HG03135 (cell line): ENCODE data around the gene SPINT4.
"Not testable (repeated sequence)": the region's sequence is repeated elsewhere in the genome, so short reads cannot be mapped to it uniquely, and the experiment has no call there.

Experiments used
- ATAC-seq: cut with Tn5 transposase; IDR thresholded peaks from one replicate; pipeline ENCODE4 v1.9.1; 2021; ENCODE audit warnings: mild to moderate bottlenecking, moderate library complexity; ENCODE audit not compliant: unreplicated experiment

SPINT4 gene

DNA sequence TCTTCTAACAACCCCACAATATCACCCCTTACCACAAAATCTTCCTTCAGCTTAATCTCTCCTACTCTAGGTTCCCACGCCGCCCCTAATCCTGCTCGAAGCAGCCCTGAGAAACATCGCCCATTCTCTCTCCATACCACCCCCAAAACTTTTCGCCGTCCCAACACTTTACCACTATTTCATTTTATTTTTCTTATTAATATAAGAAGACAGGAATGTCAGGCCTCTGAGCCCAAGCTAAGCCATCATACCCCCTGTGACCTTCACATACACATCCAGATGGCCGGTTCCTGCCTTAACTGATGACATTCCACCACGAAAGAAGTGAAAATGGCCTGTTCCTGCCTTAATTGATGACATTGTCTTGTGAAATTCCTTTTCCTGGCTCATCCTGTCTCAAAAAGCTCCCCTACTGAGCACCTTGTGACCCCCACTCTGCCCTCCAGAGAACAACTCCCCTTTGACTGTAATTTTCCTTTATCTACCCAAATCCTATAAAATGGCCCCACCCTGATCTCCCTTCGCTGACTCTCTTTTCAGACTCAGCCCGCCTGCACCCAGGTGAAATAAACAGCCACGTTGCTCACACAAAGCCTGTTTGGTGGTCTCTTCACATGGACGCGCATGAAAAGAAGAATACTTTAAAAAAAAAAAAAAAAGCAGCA, 42.6 kb downstream of the SPINT4 start:
- ATAC-seq, result not testable (repeated sequence)

DNA sequence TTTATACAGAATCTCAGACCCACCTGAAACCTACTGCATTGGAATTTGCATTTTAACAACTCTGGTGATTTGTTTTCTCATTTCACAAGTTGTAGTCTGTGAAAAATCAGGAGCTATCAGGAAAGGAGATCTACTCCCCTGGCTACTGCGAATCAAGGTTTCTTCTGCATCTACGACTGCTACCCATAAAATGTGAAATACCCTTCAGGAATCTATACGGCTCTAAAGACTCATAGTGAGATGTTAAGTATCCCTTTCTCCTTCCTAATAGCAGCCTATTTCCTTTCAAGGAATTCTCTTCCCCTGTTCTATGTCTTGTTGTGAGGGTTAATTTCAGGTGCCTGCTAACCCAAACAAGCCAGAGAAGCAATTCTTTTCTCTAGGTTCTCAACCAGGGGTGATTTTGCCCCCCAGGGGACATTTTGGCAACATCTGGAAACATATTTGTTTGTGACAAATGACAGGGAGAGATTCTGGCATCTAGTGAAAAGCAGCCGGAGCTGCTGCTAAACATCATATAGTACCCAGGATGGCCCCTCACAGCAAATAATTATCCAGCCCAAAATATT, 43.2 kb downstream of the SPINT4 start:
- no peak for ATAC-seq

DNA sequence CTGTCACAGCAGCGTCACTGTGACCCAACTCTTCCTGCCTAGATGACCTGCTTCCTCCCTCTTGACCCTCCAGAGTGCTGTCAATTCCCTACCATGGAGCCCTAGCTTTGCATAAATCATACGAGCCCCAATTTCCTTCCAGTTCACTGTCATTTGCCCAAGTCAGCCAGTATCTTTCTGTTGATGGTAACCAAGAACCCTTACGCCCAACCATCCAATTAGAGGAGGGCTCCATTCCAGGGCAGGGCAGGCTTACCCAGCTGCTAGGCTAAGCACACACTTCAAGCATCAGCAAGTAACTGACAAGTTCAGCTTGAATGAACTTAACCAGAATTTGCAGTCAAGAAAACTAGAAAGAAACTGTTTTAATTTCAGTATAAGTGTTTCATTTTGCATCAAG, 43.8 kb downstream of the SPINT4 start:
- no peak for ATAC-seq

DNA sequence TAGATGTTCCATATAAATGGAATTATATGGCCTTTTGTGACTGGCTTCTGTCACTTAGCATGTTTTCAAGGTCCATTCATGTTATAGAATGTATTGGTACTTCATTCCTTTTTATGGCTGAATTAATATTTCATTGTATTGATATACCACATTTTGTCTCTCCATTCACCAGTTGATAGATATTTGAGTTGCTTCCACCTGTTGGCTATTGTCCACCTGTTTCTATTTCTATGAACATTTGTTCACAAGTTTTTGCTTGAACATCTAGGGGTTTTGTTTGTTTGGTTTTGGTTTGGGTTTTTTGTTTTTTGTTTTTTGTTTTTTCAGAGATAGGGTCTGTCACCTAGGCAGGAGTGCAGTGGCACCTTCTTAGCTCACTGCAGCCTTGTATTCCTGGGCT, 46.3 kb downstream of the SPINT4 start:
- no peak for ATAC-seq

DNA sequence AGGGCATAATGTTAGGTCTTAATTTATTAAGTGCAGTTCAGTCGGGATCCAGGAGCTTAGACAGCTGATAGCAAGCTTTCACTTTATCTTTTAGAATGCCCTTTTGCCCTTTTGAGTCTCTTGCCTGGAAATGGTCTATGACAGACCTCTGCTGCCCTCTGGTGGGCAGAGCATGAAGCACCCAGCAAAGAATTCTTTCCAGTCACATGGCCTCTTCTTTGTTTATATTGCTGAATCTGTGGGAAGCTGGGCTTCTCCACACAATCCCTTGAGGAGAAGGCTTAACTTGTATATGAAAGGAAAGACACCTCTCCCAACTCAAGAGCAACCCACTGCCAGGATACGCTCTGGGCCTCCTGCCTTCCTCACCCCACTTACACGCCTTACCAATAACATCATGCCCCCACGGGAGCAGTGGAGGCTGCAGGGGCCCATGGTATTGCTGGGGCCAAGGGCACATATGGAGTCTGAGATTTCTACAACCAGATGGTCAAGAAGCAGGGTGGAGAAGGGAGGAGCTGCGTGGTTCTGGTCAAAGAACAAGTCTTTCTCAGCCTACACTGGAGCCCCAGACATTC, 49.1 kb downstream of the SPINT4 start:
- ATAC-seq, result no peak

DNA sequence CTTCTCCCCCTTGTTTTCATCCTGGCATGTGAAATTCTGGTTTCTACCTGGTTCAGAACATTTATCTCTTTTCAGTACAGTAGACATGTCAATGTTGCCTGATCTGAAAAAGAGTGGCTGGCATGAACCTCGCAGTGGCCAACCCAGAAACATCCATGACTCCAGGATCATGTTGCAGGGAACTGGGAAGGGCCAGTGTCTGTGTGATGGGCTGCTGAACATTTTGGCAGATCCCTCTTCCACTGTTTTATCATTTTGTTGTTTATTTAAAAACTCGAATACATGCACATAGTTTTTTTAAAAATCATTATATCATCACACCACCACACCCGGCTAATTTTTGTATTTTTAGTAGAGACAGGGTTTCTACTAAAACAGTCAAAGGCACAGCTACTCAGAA, 50.5 kb downstream of the SPINT4 start:
- ATAC-seq, result no peak

DNA sequence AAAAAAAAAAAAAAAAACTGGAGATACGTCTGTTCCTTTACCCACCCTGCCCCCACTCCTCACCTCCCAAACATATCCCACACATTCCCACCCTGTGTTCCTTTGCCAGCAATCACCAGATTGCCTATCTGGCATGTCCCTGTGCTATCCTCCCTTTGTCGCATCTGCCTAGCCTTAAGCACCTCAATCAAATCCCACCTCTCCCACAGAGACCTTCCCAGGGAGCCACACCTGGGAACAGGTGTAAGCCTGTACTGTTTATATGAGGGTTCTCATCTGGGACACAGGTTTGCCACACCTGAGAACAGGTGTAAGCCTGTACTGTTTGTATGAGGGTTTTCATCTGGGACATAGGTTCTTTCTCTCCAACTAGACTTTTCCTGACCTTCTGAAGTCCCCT, 52.8 kb downstream of the SPINT4 start:
- ATAC-seq, result no peak

DNA sequence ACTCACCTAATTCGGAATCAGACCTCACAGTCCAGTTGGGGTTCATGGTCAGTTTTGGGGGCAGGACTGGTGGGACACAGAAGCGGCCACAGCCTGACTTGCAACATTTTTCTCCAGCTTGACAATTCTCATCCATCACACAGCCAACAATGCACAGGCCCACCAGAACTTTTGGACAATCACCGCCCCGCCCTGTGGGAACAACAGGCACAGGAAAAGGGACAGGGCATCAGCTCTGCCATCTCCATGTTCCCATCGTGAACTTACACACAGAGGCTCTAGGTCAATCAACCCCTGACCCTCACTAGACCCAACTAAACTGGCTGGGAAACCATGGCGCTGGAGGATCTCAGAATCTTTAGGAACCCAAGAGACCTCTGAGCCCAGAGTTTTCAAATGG, 53.3 kb downstream of the SPINT4 start:
- ATAC-seq, result no peak
